ENCODE results near the gene THUMPD1.
"Not testable (repeated sequence)": the region's sequence is repeated elsewhere in the genome, so short reads cannot be mapped to it uniquely, and the experiment has no call there.

THUMPD1 gene

DNA sequence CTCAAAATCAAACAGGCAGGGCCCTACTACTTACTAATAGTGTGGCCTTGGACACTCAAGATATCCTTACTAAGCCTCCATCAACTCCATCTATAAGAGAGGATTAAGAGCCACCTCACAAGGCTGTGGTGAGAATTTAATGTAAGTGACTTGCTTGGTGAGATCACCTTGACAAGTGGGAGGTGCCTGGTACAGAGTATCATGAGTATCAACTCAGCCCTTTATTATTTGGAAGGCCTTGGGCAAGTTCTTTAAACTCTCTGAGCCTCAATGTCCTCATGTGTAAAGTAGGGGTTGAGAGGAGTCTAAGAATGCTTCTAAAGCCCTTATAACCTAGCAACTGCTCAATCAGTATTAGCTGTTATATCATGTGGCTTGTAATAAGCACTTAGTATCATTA is 15.0 kb downstream of the THUMPD1 start:
- TF ChIP-seq, protein P1, sequence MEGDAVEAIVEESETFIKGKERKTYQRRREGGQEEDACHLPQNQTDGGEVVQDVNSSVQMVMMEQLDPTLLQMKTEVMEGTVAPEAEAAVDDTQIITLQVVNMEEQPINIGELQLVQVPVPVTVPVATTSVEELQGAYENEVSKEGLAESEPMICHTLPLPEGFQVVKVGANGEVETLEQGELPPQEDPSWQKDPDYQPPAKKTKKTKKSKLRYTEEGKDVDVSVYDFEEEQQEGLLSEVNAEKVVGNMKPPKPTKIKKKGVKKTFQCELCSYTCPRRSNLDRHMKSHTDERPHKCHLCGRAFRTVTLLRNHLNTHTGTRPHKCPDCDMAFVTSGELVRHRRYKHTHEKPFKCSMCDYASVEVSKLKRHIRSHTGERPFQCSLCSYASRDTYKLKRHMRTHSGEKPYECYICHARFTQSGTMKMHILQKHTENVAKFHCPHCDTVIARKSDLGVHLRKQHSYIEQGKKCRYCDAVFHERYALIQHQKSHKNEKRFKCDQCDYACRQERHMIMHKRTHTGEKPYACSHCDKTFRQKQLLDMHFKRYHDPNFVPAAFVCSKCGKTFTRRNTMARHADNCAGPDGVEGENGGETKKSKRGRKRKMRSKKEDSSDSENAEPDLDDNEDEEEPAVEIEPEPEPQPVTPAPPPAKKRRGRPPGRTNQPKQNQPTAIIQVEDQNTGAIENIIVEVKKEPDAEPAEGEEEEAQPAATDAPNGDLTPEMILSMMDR (IDR thresholded peaks at IDR 0.05; ENCODE audit: insufficient read depth, low read length), result no peak
- TF ChIP-seq POLR2AphosphoS5 (IDR thresholded peaks at IDR 0.05; ENCODE audit: low read depth), result no peak
- no peak for TF ChIP-seq SPI1 (IDR thresholded peaks at IDR 0.05; ENCODE audit: borderline replicate concordance, low read depth)
- no peak for TF ChIP-seq GABPA (IDR thresholded peaks at IDR 0.05; ENCODE audit: low read depth)
- TF ChIP-seq, protein P2, sequence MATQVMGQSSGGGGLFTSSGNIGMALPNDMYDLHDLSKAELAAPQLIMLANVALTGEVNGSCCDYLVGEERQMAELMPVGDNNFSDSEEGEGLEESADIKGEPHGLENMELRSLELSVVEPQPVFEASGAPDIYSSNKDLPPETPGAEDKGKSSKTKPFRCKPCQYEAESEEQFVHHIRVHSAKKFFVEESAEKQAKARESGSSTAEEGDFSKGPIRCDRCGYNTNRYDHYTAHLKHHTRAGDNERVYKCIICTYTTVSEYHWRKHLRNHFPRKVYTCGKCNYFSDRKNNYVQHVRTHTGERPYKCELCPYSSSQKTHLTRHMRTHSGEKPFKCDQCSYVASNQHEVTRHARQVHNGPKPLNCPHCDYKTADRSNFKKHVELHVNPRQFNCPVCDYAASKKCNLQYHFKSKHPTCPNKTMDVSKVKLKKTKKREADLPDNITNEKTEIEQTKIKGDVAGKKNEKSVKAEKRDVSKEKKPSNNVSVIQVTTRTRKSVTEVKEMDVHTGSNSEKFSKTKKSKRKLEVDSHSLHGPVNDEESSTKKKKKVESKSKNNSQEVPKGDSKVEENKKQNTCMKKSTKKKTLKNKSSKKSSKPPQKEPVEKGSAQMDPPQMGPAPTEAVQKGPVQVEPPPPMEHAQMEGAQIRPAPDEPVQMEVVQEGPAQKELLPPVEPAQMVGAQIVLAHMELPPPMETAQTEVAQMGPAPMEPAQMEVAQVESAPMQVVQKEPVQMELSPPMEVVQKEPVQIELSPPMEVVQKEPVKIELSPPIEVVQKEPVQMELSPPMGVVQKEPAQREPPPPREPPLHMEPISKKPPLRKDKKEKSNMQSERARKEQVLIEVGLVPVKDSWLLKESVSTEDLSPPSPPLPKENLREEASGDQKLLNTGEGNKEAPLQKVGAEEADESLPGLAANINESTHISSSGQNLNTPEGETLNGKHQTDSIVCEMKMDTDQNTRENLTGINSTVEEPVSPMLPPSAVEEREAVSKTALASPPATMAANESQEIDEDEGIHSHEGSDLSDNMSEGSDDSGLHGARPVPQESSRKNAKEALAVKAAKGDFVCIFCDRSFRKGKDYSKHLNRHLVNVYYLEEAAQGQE (IDR thresholded peaks at IDR 0.05; ENCODE audit: insufficient replicate concordance, low read depth), result no peak
- Histone ChIP-seq H3K4me3 (replicated peaks; ENCODE audit: insufficient read depth, low read length) (no peak overlapping the region), H3K27me3 (ENCODE audit: insufficient read depth, poor library complexity, severe bottlenecking) (no peaks in the 10 kb centered on the region)

DNA sequence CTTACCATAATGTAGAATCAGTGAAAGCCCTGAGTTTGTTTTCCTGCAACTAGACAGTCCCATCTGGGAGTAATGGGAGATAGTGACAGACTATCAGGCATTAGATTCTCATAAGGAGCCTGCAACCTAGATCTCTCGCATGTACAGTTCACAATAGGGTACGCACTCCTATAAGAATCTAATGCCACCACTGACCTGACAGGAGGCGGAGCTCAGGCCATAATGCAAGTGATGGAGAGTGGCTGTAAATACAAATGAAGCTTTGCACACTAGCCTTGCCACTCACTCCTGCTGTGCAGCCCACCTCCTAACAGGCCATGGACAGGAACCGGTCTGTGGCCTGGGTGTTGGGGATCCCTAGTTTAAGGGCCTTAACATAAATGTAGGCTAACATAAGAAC is 21.4 kb downstream of the THUMPD1 start:
- TF ChIP-seq GABPA (IDR thresholded peaks at IDR 0.05; ENCODE audit: low read depth) (no peak), SPI1 (IDR thresholded peaks at IDR 0.05; ENCODE audit: borderline replicate concordance, low read depth) (no peak), POLR2AphosphoS5 (IDR thresholded peaks at IDR 0.05; ENCODE audit: low read depth) (no peak)
- TF ChIP-seq, protein P1 (IDR thresholded peaks at IDR 0.05; ENCODE audit: insufficient read depth, low read length), result no peak
- TF ChIP-seq, protein P2 (IDR thresholded peaks at IDR 0.05; ENCODE audit: insufficient replicate concordance, low read depth), result no peak
- no peak for DNase-seq (ENCODE audit: low read depth in 1 of 2, low spot score in 1 of 2)
- H3K27me3 ChIP-seq (ENCODE audit: insufficient read depth, poor library complexity, severe bottlenecking), result no peaks in the 10 kb centered on the region
- H3K27ac ChIP-seq (replicated peaks), result no peak overlapping the region
- H3K4me3 ChIP-seq (replicated peaks; ENCODE audit: insufficient read depth, low read length), result no peak overlapping the region

More for the DNA sequence above, 15.0 kb downstream of the THUMPD1 start:
- H3K27ac ChIP-seq (replicated peaks), result no peak overlapping the region
- DNase-seq (ENCODE audit: low read depth in 1 of 2, low spot score in 1 of 2), result no peak

DNA sequence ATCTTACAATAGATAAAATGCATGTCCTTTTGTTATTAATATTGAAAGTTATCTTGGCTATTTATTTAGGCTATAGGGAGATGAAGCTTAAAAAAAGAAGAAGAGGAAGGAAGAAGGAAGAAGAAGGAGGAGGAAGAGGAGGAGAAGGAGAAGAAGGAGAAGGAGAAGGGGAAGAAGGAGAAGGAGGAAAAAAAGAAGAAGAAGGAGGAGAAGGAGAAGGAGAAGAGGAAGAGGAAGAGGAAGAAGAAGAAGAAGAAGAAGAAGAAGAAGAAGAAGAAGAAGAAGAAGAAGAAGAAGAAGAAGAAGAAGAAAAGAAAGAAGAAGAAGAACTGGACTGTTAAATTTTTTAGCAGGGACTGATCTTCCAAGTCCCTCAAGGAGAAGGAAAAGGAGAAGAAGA is 23.9 kb downstream of the THUMPD1 start:
- H3K27ac ChIP-seq (replicated peaks); DNase-seq (ENCODE audit: low read depth in 1 of 2, low spot score in 1 of 2); H3K27me3 ChIP-seq (ENCODE audit: insufficient read depth, poor library complexity, severe bottlenecking); H3K4me3 ChIP-seq (replicated peaks; ENCODE audit: insufficient read depth, low read length): not testable (repeated sequence)

DNA sequence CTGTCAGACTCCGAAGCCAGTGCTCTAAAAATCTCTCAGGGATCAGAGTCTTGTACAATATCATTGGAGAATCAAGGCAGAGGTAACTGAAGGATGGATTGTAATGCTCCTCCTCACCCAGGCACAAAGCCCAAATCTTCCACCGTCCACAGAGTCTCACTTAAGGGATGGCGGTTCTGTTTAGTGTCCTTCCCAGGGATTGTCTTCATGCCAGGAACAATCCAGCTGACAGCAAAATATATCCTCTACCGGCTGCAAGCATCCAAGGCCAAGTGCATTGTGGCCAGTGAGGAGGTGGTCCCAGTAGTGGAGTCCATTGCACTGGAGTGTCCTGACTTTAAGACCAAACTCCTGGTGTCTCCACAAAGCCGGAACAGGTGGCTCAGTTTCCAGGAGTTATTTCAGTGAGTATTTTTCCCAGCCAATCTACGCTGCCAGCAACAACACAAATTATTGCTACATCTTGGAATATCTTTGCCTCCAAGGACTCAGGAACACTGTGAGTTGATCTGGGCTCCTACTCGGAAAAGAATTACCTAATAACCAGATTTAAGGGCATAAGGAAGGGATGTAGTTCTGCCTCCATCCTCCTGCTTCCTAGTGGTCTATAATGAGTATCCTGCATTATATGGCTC is 30.2 kb downstream of the THUMPD1 start:
- no peak for TF ChIP-seq SPI1 (IDR thresholded peaks at IDR 0.05; ENCODE audit: borderline replicate concordance, low read depth)
- TF ChIP-seq, protein P1 (IDR thresholded peaks at IDR 0.05; ENCODE audit: insufficient read depth, low read length), result no peak
- TF ChIP-seq, protein P2 (IDR thresholded peaks at IDR 0.05; ENCODE audit: insufficient replicate concordance, low read depth), result no peak
- no peak for TF ChIP-seq GABPA (IDR thresholded peaks at IDR 0.05; ENCODE audit: low read depth)
- no peak for DNase-seq (ENCODE audit: low read depth in 1 of 2, low spot score in 1 of 2)
- Histone ChIP-seq H3K4me3 (replicated peaks; ENCODE audit: insufficient read depth, low read length) (no peak overlapping the region), H3K27ac (replicated peaks) (no peak overlapping the region), H3K27me3 (ENCODE audit: insufficient read depth, poor library complexity, severe bottlenecking) (no peaks in the 10 kb centered on the region)
